ENCODE results near the gene SEC61A2. TPM values are rescaled to one million over a fixed set of nuclear protein-coding genes. Genes with fewer than 3 reads are reported as not detected.

Gene SEC61A2
- total and polyA plus RNA-seq, 2 of the 8 experiments (the other 6 are each of a cell fraction or from before 2014, with no cell fraction given) = 18.2 to 19.2 TPM

- H3K4me3 ChIP-seq (ENCODE audit: extremely low read depth in 1 of 4, insufficient read depth in 2 of 4, low read depth in 3 of 4, low read length in 4 of 4) = no peak overlapping the region
- no peaks in the 10 kb centered on the region for H3K9me3 ChIP-seq (ENCODE audit: insufficient read depth in 2 of 2, low read depth in 1 of 2, low read length in 1 of 2)
- no peak overlapping the region for H3K18ac ChIP-seq (ENCODE audit: extremely low read depth, low read length)
- TF ChIP-seq ATF2 (IDR thresholded peaks at IDR 0.05; ENCODE audit: low read length) = no peak
- no peak for TF ChIP-seq GABPA (IDR thresholded peaks at IDR 0.05; ENCODE audit: borderline replicate concordance, insufficient read depth, low read length)
- TF ChIP-seq TBP (IDR thresholded peaks at IDR 0.05; ENCODE audit: low read depth, low read length) = no peak
- no peak for TF ChIP-seq SP1 (IDR thresholded peaks at IDR 0.05; ENCODE audit: low read depth, low read length)
- no peak for TF ChIP-seq HDAC6 (IDR thresholded peaks at IDR 0.05; ENCODE audit: low read depth, low read length)
- TF ChIP-seq FOSL1 (IDR thresholded peaks at IDR 0.05; ENCODE audit: insufficient read depth, low read depth, low read length) = no peak
- no peak for TF ChIP-seq ASH2L (IDR thresholded peaks at IDR 0.05; ENCODE audit: low read length)
- no peak for TF ChIP-seq MAX (IDR thresholded peaks at IDR 0.05)
- no peak for TF ChIP-seq MAFK (IDR thresholded peaks at IDR 0.05; ENCODE audit: low read depth, low read length)
- H3K56ac ChIP-seq (replicated peaks; ENCODE audit: insufficient read length, low read depth, low read length) = no peak overlapping the region
- H2AFZ ChIP-seq (ENCODE audit: low read length) = no peak overlapping the region
- 92% methylated on average over 2 of the region's 2 CpGs; no CpG with 5 or more reads in 1 of the 2 experiments for WGBS, 2 experiments (ENCODE audit: extremely low coverage in 1 of 2, insufficient coverage in 1 of 2, insufficient read length in 1 of 2, insufficient replicate concordance in 2 of 2, low coverage in 1 of 2, low lambda C conversion rate in 2 of 2, missing lambda C conversion rate in 1 of 2)
- no peak overlapping the region for H2BK12ac ChIP-seq (ENCODE audit: low read depth, low read length)
- no peak overlapping the region for H3K27ac ChIP-seq (ENCODE audit: low read depth, low read length)
- no peak overlapping the region for H4K5ac ChIP-seq (ENCODE audit: insufficient read length, low read depth, low read length)
- H2BK20ac ChIP-seq (ENCODE audit: low read length) = no peak overlapping the region
- ChIA-PET CTCF (ENCODE audit: partially characterized antibody) (no interaction called here), POLR2A (ENCODE audit: partially characterized antibody) (interaction anchor here (0.6 kb wide), 1 partner anchor 108 kb away, joined by 3 read pairs; no protein-coding TSS in a partner anchor)
- H2BK15ac ChIP-seq (ENCODE audit: low read length) = no peak overlapping the region
- no peak overlapping the region for H2BK5ac ChIP-seq (ENCODE audit: low read depth, low read length)
- DNase-seq (ENCODE audit: low read depth in 1 of 2, low spot score in 2 of 2) (no peak), FAIRE-seq (no peak)
- no peak overlapping the region for H3K4me2 ChIP-seq (ENCODE audit: insufficient read depth in 1 of 2, low read depth in 2 of 2, low read length in 2 of 2)
- H3K9ac ChIP-seq (replicated peaks in 1 of 4; ENCODE audit: extremely low read depth in 1 of 4, low read depth in 3 of 4, low read length in 3 of 4) = no peak overlapping the region
- no peak overlapping the region for H3K14ac ChIP-seq (ENCODE audit: insufficient read length)
- H2AK5ac ChIP-seq (ENCODE audit: low read depth, low read length) = no peak overlapping the region
- peaks cover 0 to 2% of the 10 kb centered on the region in 2 experiments for H4K20me1 ChIP-seq (replicated peaks in 1 of 2; ENCODE audit: control insufficient read depth in 1 of 2, insufficient read depth in 2 of 2, low read length in 2 of 2)
- H3K4ac ChIP-seq (replicated peaks; ENCODE audit: insufficient read length, low read depth, low read length) = no peak overlapping the region
- peaks cover 7 to 55% (median 37%) of the 10 kb centered on the region in 4 experiments for H3K36me3 ChIP-seq (ENCODE audit: control insufficient read depth in 2 of 4, insufficient read depth in 4 of 4, low read length in 3 of 4)
- no peak overlapping the region for H4K91ac ChIP-seq (replicated peaks; ENCODE audit: insufficient read length, low read length)
- no peak overlapping the region for H4K8ac ChIP-seq (ENCODE audit: extremely low read depth, insufficient read depth, low read length)
- H3K27me3 ChIP-seq (replicated peaks in 1 of 4; ENCODE audit: control insufficient read depth in 3 of 4, extremely low read depth in 1 of 4, insufficient read depth in 3 of 4, low read length in 3 of 4) = no peaks in the 10 kb centered on the region
- no peaks in the 10 kb centered on the region for H3K23me2 ChIP-seq (ENCODE audit: low read depth, low read length)
- no peak overlapping the region for H3K23ac ChIP-seq (ENCODE audit: insufficient read length)
- H3K79me1 ChIP-seq (ENCODE audit: low read depth, low read length) = no peaks in the 10 kb centered on the region
- H3K4me1 ChIP-seq (replicated peaks in 1 of 4; ENCODE audit: control insufficient read depth in 3 of 4, insufficient read depth in 4 of 4, low read length in 3 of 4) = no peaks in the 10 kb centered on the region
- H3K79me2 ChIP-seq (ENCODE audit: control insufficient read depth in 1 of 2, insufficient read depth in 2 of 2, low read length in 2 of 2) = no peaks in the 10 kb centered on the region
- H2BK120ac ChIP-seq (replicated peaks; ENCODE audit: low read depth, low read length) = no peak overlapping the region
These were observed 15.8 kb upstream of the SEC61A2 start for GRCh38 chr10:12113627-12114026.

Data from H1 (cell line).